ENCODE results near the gene CLECL1. TPM values are rescaled to one million over a fixed set of nuclear protein-coding genes. Genes with fewer than 3 reads are reported as not detected.
A peak's percentile ranks its signal among the peaks of the same experiment; 100 is the strongest.

CLECL1 gene
- total RNA-seq, 4 donors from 2014 or later: not detected

GRCh38 chr12:9736936-9737705 is 4.2 kb upstream of the CLECL1 start:
- DNase-seq: no peak
- TF ChIP-seq POLR2A (IDR thresholded peaks at IDR 0.05) (no peak), CTCF (IDR thresholded peaks at IDR 0.05) (no peak)
- H3K27me3 ChIP-seq: no peaks in the 10 kb centered on the region
- H3K27ac ChIP-seq: peak overlapping the region in 1 of 3 donors; percentile 5
- intact Hi-C loops (cut with DNase I): no loop called here
- no peaks in the 10 kb centered on the region for H3K36me3 ChIP-seq
- 71 to 72% methylated on average over 3 of the region's 3 CpGs for WGBS, 2 donors
- H3K4me1 ChIP-seq: peaks cover 0 to 5% of the 10 kb centered on the region in 2 donors
- H3K4me3 ChIP-seq (replicated peaks in 1 of 3): no peak overlapping the region
- H3K9me3 ChIP-seq: no peaks in the 10 kb centered on the region

- 89 to 92% methylated on average over 3 of the region's 3 CpGs for WGBS, 2 donors
- DNase-seq: no peak
- Histone ChIP-seq H3K36me3 (no peaks in the 10 kb centered on the region), H3K27ac (no peak overlapping the region), H3K9me3 (no peaks in the 10 kb centered on the region), H3K27me3 (no peaks in the 10 kb centered on the region), H3K4me1 (peaks cover 0 to 3% of the 10 kb centered on the region in 2 donors), H3K4me3 (replicated peaks in 1 of 3) (no peak overlapping the region)
- TF ChIP-seq CTCF (IDR thresholded peaks at IDR 0.05) (no peak), POLR2A (IDR thresholded peaks at IDR 0.05) (no peak)
- intact Hi-C loops (cut with DNase I): no loop called here
Measured at GRCh38 chr12:9735601-9736000, 2.7 kb upstream of the CLECL1 start.

GRCh38 chr12:9731797-9732196 is 1.1 kb downstream of the CLECL1 start:
- WGBS, 2 donors: 87 to 89% methylated on average over 2 of the region's 2 CpGs
- H3K27me3 ChIP-seq: no peaks in the 10 kb centered on the region
- no peak for DNase-seq
- no peaks in the 10 kb centered on the region for H3K9me3 ChIP-seq
- H3K4me1 ChIP-seq: no peaks in the 10 kb centered on the region
- no peak overlapping the region for H3K27ac ChIP-seq
- H3K36me3 ChIP-seq: no peaks in the 10 kb centered on the region
- H3K4me3 ChIP-seq (replicated peaks in 1 of 3): no peak overlapping the region
- TF ChIP-seq POLR2A (IDR thresholded peaks at IDR 0.05): no peak
- no peak for TF ChIP-seq CTCF (IDR thresholded peaks at IDR 0.05)
- intact Hi-C loops (cut with DNase I): no loop called here

- Histone ChIP-seq H3K9me3 (no peaks in the 10 kb centered on the region), H3K4me1 (no peaks in the 10 kb centered on the region), H3K27ac (no peak overlapping the region), H3K36me3 (no peaks in the 10 kb centered on the region), H3K4me3 (replicated peaks in 1 of 3) (no peak overlapping the region), H3K27me3 (no peaks in the 10 kb centered on the region)
- DNase-seq: no peak
- TF ChIP-seq POLR2A (IDR thresholded peaks at IDR 0.05) (no peak), CTCF (IDR thresholded peaks at IDR 0.05) (no peak)
- intact Hi-C loops (cut with DNase I): no loop called here
- WGBS, 2 donors: 71 to 72% methylated on average over 6 of the region's 6 CpGs
Measured at GRCh38 chr12:9731393-9731792, 1.5 kb downstream of the CLECL1 start.

- 83 to 87% methylated on average over 6 of the region's 6 CpGs for WGBS, 2 donors
- TF ChIP-seq CTCF (IDR thresholded peaks at IDR 0.05): no peak
- TF ChIP-seq POLR2A (IDR thresholded peaks at IDR 0.05): no peak
- intact Hi-C loops (cut with DNase I): no loop called here
- no peaks in the 10 kb centered on the region for H3K36me3 ChIP-seq
- no peak overlapping the region for H3K4me3 ChIP-seq (replicated peaks in 1 of 3)
- no peak for DNase-seq
- no peaks in the 10 kb centered on the region for H3K27me3 ChIP-seq
- no peaks in the 10 kb centered on the region for H3K4me1 ChIP-seq
- H3K27ac ChIP-seq: no peak overlapping the region
- H3K9me3 ChIP-seq: no peaks in the 10 kb centered on the region
Measured at GRCh38 chr12:9730591-9730990, 2.3 kb downstream of the CLECL1 start.
